ENCODE measurements around the gene LAPTM4A.

Gene LAPTM4A

GRCh38 chr2:20051532-20052228 is at the start of gene LAPTM4A:
Gene LAPTM4A (minus strand): TSS chr2:20051628. CDS start chr2:20051520, 108 bp downstream.
- no peaks in the 10 kb centered on the region for H3K36me3 ChIP-seq (ENCODE audit: control insufficient read depth in 5 of 5, insufficient read depth in 5 of 5, low read length in 5 of 5)
- no peaks in the 10 kb centered on the region for H3K27me3 ChIP-seq (ENCODE audit: control insufficient read depth in 5 of 5, insufficient read depth in 4 of 5, low read length in 5 of 5)
- H3K4me3 ChIP-seq (ENCODE audit: low read depth in 1 of 5, low read length in 5 of 5) = peak within 1 kb of the TSS; percentile 83 to 99 (median 93)
- H3K9me3 ChIP-seq (ENCODE audit: control insufficient read depth in 5 of 5, low read length in 5 of 5) = no peaks in the 10 kb centered on the region
- peaks cover 5 to 43% (median 41%) of the 10 kb centered on the region in 5 donors for H3K4me1 ChIP-seq (ENCODE audit: control insufficient read depth in 5 of 5, insufficient read depth in 5 of 5, low read length in 5 of 5)
- H3K27ac ChIP-seq (ENCODE audit: low read depth, low read length) = peak within 1 kb of the TSS; percentile 99
- peak within 1 kb of the TSS; percentile 92 to 99 (median 98) for H3K9ac ChIP-seq (ENCODE audit: low read length in 5 of 5)

- Histone ChIP-seq H3K9ac (ENCODE audit: low read length in 5 of 5) (no peak overlapping the region), H3K4me3 (ENCODE audit: low read depth in 1 of 5, low read length in 5 of 5) (no peak overlapping the region), H3K36me3 (ENCODE audit: control insufficient read depth in 5 of 5, insufficient read depth in 5 of 5, low read length in 5 of 5) (no peaks in the 10 kb centered on the region), H3K27ac (ENCODE audit: low read depth, low read length) (no peak overlapping the region), H3K4me1 (ENCODE audit: control insufficient read depth in 5 of 5, insufficient read depth in 5 of 5, low read length in 5 of 5) (peaks cover 0 to 9% (median 3%) of the 10 kb centered on the region in 5 donors), H3K27me3 (ENCODE audit: control insufficient read depth in 5 of 5, insufficient read depth in 4 of 5, low read length in 5 of 5) (peaks cover 0 to 8% (median 0%) of the 10 kb centered on the region in 5 donors), H3K9me3 (ENCODE audit: control insufficient read depth in 5 of 5, low read length in 5 of 5) (peaks cover 0 to 6% (median 0%) of the 10 kb centered on the region in 5 donors)
These were observed 49.3 kb upstream of the LAPTM4A start for GRCh38 chr2:20100711-20101110.

GRCh38 chr2:20099780-20100179 is 48.4 kb upstream of the LAPTM4A start:
- H3K36me3 ChIP-seq (ENCODE audit: control insufficient read depth in 5 of 5, insufficient read depth in 5 of 5, low read length in 5 of 5) = no peaks in the 10 kb centered on the region
- peaks cover 0 to 6% (median 0%) of the 10 kb centered on the region in 5 donors for H3K9me3 ChIP-seq (ENCODE audit: control insufficient read depth in 5 of 5, low read length in 5 of 5)
- H3K27me3 ChIP-seq (ENCODE audit: control insufficient read depth in 5 of 5, insufficient read depth in 4 of 5, low read length in 5 of 5) = peaks cover 0 to 3% (median 0%) of the 10 kb centered on the region in 5 donors
- no peak overlapping the region for H3K9ac ChIP-seq (ENCODE audit: low read length in 5 of 5)
- H3K27ac ChIP-seq (ENCODE audit: low read depth, low read length) = no peak overlapping the region
- no peak overlapping the region for H3K4me3 ChIP-seq (ENCODE audit: low read depth in 1 of 5, low read length in 5 of 5)
- H3K4me1 ChIP-seq (ENCODE audit: control insufficient read depth in 5 of 5, insufficient read depth in 5 of 5, low read length in 5 of 5) = peaks cover 0 to 3% (median 3%) of the 10 kb centered on the region in 5 donors

GRCh38 chr2:20097889-20098714 is 46.7 kb upstream of the LAPTM4A start:
- no peak overlapping the region for H3K9ac ChIP-seq (ENCODE audit: low read length in 5 of 5)
- no peaks in the 10 kb centered on the region for H3K36me3 ChIP-seq (ENCODE audit: control insufficient read depth in 5 of 5, insufficient read depth in 5 of 5, low read length in 5 of 5)
- H3K27me3 ChIP-seq (ENCODE audit: control insufficient read depth in 5 of 5, insufficient read depth in 4 of 5, low read length in 5 of 5) = peaks cover 0 to 6% (median 0%) of the 10 kb centered on the region in 5 donors
- peaks cover 0 to 6% (median 0%) of the 10 kb centered on the region in 5 donors for H3K9me3 ChIP-seq (ENCODE audit: control insufficient read depth in 5 of 5, low read length in 5 of 5)
- H3K4me3 ChIP-seq (ENCODE audit: low read depth in 1 of 5, low read length in 5 of 5) = peak overlapping the region in 1 of 5 donors; percentile 6
- H3K4me1 ChIP-seq (ENCODE audit: control insufficient read depth in 5 of 5, insufficient read depth in 5 of 5, low read length in 5 of 5) = peaks cover 0 to 9% (median 4%) of the 10 kb centered on the region in 5 donors
- no peak overlapping the region for H3K27ac ChIP-seq (ENCODE audit: low read depth, low read length)

GRCh38 chr2:20095469-20095868 is 44.0 kb upstream of the LAPTM4A start:
- H3K27ac ChIP-seq (ENCODE audit: low read depth, low read length) = no peak overlapping the region
- peaks cover 0 to 7% (median 0%) of the 10 kb centered on the region in 5 donors for H3K27me3 ChIP-seq (ENCODE audit: control insufficient read depth in 5 of 5, insufficient read depth in 4 of 5, low read length in 5 of 5)
- H3K4me3 ChIP-seq (ENCODE audit: low read depth in 1 of 5, low read length in 5 of 5) = no peak overlapping the region
- peaks cover 11 to 30% (median 22%) of the 10 kb centered on the region in 5 donors for H3K4me1 ChIP-seq (ENCODE audit: control insufficient read depth in 5 of 5, insufficient read depth in 5 of 5, low read length in 5 of 5)
- H3K9me3 ChIP-seq (ENCODE audit: control insufficient read depth in 5 of 5, low read length in 5 of 5) = no peaks in the 10 kb centered on the region
- no peaks in the 10 kb centered on the region for H3K36me3 ChIP-seq (ENCODE audit: control insufficient read depth in 5 of 5, insufficient read depth in 5 of 5, low read length in 5 of 5)
- H3K9ac ChIP-seq (ENCODE audit: low read length in 5 of 5) = no peak overlapping the region

GRCh38 chr2:20094955-20095354 is 43.5 kb upstream of the LAPTM4A start:
- Histone ChIP-seq H3K4me3 (ENCODE audit: low read depth in 1 of 5, low read length in 5 of 5) (no peak overlapping the region), H3K27me3 (ENCODE audit: control insufficient read depth in 5 of 5, insufficient read depth in 4 of 5, low read length in 5 of 5) (peaks cover 0 to 7% (median 0%) of the 10 kb centered on the region in 5 donors), H3K9me3 (ENCODE audit: control insufficient read depth in 5 of 5, low read length in 5 of 5) (no peaks in the 10 kb centered on the region), H3K36me3 (ENCODE audit: control insufficient read depth in 5 of 5, insufficient read depth in 5 of 5, low read length in 5 of 5) (no peaks in the 10 kb centered on the region), H3K27ac (ENCODE audit: low read depth, low read length) (no peak overlapping the region), H3K4me1 (ENCODE audit: control insufficient read depth in 5 of 5, insufficient read depth in 5 of 5, low read length in 5 of 5) (peaks cover 11 to 30% (median 22%) of the 10 kb centered on the region in 5 donors), H3K9ac (ENCODE audit: low read length in 5 of 5) (no peak overlapping the region)

- H3K27ac ChIP-seq (ENCODE audit: low read depth, low read length) = no peak overlapping the region
- H3K9ac ChIP-seq (ENCODE audit: low read length in 5 of 5) = no peak overlapping the region
- H3K4me3 ChIP-seq (ENCODE audit: low read depth in 1 of 5, low read length in 5 of 5) = no peak overlapping the region
- H3K4me1 ChIP-seq (ENCODE audit: control insufficient read depth in 5 of 5, insufficient read depth in 5 of 5, low read length in 5 of 5) = peaks cover 11 to 30% (median 22%) of the 10 kb centered on the region in 5 donors
- no peaks in the 10 kb centered on the region for H3K36me3 ChIP-seq (ENCODE audit: control insufficient read depth in 5 of 5, insufficient read depth in 5 of 5, low read length in 5 of 5)
- no peaks in the 10 kb centered on the region for H3K9me3 ChIP-seq (ENCODE audit: control insufficient read depth in 5 of 5, low read length in 5 of 5)
- H3K27me3 ChIP-seq (ENCODE audit: control insufficient read depth in 5 of 5, insufficient read depth in 4 of 5, low read length in 5 of 5) = peaks cover 0 to 7% (median 0%) of the 10 kb centered on the region in 5 donors
These were observed 42.8 kb upstream of the LAPTM4A start for GRCh38 chr2:20094142-20094755.

- peaks cover 0 to 7% (median 0%) of the 10 kb centered on the region in 5 donors for H3K27me3 ChIP-seq (ENCODE audit: control insufficient read depth in 5 of 5, insufficient read depth in 4 of 5, low read length in 5 of 5)
- no peak overlapping the region for H3K4me3 ChIP-seq (ENCODE audit: low read depth in 1 of 5, low read length in 5 of 5)
- H3K9ac ChIP-seq (ENCODE audit: low read length in 5 of 5) = no peak overlapping the region
- H3K9me3 ChIP-seq (ENCODE audit: control insufficient read depth in 5 of 5, low read length in 5 of 5) = no peaks in the 10 kb centered on the region
- no peak overlapping the region for H3K27ac ChIP-seq (ENCODE audit: low read depth, low read length)
- H3K4me1 ChIP-seq (ENCODE audit: control insufficient read depth in 5 of 5, insufficient read depth in 5 of 5, low read length in 5 of 5) = peaks cover 11 to 30% (median 22%) of the 10 kb centered on the region in 5 donors
- H3K36me3 ChIP-seq (ENCODE audit: control insufficient read depth in 5 of 5, insufficient read depth in 5 of 5, low read length in 5 of 5) = no peaks in the 10 kb centered on the region
These were observed 42.1 kb upstream of the LAPTM4A start for GRCh38 chr2:20093263-20094141.

GRCh38 chr2:20092901-20093235 is 41.4 kb upstream of the LAPTM4A start:
- H3K9me3 ChIP-seq (ENCODE audit: control insufficient read depth in 5 of 5, low read length in 5 of 5) = no peaks in the 10 kb centered on the region
- no peaks in the 10 kb centered on the region for H3K36me3 ChIP-seq (ENCODE audit: control insufficient read depth in 5 of 5, insufficient read depth in 5 of 5, low read length in 5 of 5)
- H3K4me3 ChIP-seq (ENCODE audit: low read depth in 1 of 5, low read length in 5 of 5) = no peak overlapping the region
- H3K4me1 ChIP-seq (ENCODE audit: control insufficient read depth in 5 of 5, insufficient read depth in 5 of 5, low read length in 5 of 5) = peaks cover 11 to 28% (median 20%) of the 10 kb centered on the region in 5 donors
- H3K27ac ChIP-seq (ENCODE audit: low read depth, low read length) = peak overlapping the region; percentile 79
- peaks cover 0 to 7% (median 0%) of the 10 kb centered on the region in 5 donors for H3K27me3 ChIP-seq (ENCODE audit: control insufficient read depth in 5 of 5, insufficient read depth in 4 of 5, low read length in 5 of 5)
- H3K9ac ChIP-seq (ENCODE audit: low read length in 5 of 5) = no peak overlapping the region

Measured in subcutaneous abdominal adipose tissue (tissue), 5 donors.